KG1 (cell line): ENCODE measurements around the gene HSFX2.
"Not testable (repeated sequence)": the region's sequence is repeated elsewhere in the genome, so short reads cannot be mapped to it uniquely, and the experiment has no call there.

Experiments
- DNase-seq: peaks from one replicate; lab custom pipeline; 2025; lab: John Stamatoyannopoulos, UW

The HSFX2 gene, protein sequence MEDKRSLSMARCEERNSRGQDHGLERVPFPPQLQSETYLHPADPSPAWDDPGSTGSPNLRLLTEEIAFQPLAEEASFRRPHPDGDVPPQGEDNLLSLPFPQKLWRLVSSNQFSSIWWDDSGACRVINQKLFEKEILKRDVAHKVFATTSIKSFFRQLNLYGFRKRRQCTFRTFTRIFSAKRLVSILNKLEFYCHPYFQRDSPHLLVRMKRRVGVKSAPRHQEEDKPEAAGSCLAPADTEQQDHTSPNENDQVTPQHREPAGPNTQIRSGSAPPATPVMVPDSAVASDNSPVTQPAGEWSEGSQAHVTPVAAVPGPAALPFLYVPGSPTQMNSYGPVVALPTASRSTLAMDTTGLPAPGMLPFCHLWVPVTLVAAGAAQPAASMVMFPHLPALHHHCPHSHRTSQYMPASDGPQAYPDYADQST

DNA sequence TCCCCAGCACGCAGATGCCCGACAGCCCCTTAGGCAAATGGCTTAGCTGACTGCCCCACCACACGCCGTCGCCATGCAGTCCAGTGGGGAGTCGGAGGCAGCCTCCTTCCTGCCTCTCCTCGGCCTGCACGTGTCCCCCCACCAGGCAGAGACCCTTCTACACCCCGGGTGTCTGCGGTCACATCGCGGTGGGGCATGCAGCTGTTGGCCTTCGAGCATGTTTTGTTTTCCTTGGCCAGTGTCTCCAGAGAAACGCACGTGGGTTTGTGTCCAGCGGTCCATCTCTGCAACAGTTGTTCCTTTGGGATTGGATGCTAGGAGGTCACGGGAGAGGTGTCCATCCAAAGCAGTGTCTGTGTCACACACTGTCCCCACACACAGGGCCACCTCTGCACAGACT lies at the start of gene HSFX2:
Gene HSFX2, minus strand, starts transcription at position 101 of the 400 bp plus-strand sequence. CDS start 614 bp downstream, outside the sequence.
- not testable (repeated sequence) for DNase-seq

DNA sequence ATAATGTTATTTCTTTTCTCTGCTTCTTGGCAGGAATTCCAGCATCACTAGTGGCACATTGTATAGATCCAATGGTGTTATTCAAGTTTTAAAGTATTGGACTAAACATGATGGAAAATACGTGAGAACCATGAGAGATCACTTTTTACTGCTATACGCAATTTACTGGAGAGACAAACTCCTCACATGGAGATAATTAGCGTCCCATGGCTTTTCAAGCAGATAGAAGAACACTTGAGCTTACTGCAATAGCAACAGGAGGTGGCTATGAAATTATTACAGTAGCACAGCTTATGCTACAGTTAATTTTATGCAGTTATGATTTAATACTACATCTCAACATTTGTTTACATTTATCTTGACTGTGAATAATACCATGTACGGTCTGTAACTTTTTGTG lies 48.4 kb upstream of the HSFX2 start:
- DNase-seq, result no peak

DNA sequence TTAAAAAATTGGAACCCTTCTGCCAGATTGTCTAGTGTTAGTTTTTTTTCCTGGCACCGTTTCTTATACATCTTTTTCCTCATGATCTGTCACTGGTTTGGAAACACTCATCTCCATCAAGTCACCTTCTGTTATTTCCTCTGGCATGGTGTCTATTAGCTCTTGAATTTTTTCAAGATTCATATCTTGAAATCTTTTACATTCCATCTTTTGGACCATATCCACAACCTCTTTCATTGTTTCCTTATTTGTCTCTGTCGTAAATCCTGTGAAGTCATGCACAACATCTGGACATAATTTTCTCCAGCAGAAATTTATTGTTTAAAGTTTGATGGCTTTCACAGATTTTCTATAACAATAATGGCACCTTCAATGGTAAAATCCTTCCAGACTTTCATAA lies 46.7 kb upstream of the HSFX2 start:
- DNase-seq, result no peak

DNA sequence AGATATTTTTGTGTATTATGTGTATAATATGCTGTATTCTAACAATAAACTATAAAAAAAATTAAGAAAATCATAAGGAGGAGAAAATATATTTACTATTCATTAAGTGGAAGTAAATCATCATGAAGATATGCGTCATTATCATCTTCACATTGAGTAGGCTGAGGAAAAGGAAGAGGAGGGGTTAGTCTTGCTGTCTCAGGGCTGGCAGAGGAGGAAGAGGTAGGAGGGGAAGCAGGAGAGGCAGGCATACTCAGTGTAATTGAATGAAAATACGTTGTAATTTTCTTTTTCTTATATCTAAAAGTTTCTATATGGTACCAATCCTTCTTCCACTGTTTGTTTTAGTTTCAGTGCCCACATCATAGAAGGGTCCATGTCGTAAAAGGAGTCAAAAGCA lies 46.3 kb upstream of the HSFX2 start:
- DNase-seq, result no peak

DNA sequence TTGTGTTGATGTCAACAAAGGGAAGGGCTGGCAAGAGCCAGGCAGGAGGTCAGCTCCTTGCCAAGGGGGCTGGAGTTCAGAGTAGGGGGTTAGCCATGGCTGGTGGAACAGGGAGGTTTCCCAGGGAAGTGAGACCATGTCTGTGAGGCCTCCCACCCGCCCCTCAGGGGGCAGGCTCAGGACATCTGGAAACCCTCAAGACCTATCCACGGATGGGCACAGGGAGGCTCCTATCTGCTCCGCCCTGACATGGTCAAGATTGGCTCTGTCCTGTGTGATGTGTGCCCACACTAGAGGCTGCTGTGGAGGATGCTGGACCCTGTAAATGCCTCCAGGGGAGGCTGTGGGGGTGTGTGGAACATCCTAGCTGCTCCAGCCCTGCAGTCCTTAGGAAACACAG lies 44.5 kb upstream of the HSFX2 start:
- DNase-seq, result no peak

DNA sequence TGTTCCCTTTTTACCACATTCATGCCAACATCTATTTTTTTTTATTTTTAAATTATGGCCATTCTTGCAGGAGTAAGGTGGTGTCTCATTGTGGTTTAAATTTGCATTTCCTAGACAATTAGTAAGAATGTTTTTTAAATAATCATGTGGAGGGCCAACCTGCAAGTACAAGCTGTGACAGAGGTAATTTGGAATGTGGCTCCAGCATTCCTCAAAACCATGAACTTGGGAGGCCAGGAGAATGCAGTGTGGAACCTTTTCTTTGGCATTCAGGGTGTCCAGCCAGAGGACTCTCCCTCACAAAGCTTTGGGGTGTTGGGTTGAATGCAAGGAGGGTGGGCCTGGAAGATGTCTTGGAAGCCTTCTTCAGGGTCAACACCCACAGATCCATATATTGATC lies 43.7 kb upstream of the HSFX2 start:
- no peak for DNase-seq

DNA sequence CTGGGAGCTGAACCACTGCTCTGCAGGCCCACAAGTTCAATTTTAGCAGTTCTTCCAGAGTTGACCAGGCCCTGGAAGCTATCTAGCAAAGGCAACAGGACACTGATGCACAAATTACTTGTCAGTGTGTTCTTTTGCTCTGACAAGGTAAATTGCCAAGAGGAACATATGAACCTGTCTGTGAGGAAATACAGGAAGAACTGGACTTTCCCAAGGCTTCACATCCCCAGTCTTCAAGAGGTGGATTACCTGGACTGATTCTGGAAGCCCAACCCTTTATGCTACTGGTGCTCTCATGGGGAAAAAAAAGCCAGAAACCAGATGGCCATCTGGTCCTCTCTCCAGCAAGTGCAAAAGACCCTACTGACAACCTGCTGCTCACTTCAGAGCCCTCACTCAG lies 38.4 kb upstream of the HSFX2 start:
- no peak for DNase-seq

DNA sequence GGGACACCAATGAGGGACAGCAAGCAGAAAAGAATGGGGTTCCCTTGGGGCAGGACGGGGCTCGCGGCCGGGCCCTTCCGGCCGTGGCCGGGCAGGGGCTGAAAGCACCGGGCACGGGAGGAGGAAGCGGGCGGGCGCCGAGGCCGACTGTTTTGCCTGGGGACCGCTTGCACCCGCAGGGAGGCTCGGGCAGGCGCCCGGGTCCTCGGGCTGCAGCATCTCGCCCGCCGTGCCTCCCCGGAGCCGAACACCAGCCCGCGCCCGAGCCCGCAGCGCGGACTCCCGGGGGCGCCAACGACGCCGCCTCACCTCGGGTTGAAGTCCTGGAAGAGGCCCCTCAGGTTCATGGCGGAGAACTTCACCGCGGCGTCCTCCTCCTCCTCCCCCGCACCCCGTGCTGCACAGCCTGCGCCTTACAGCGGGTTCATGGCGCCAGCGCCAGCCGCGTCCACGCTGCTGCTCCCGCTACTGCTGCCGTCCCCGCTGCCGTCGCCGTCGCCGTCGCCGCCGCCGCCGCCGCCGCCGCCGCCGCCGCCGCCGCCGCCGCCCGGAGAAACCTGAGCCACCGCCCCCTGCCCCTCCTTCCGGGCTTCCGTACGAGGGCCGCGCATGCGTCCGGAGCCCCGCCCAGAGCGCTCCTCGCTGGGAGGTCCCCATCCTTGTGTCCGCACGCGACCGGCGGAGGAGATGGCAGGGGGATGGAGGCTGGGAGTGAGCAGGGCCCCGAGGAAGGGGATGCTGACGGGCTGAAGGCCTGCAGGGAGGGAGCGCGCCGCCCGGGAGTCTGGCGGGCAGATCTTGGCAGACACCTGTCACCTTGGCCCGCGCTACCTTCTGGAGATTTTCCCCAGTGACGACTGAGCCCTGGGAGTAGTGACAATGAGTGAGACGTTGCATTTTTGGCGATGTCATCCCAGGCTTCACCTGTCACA lies 36.4 kb upstream of the HSFX2 start, which contains the start of gene TMEM185A:
Gene TMEM185A, minus strand, starts transcription at position 559 of the 932 bp plus-strand sequence. Its CDS starts 212 bp downstream, at position 347.
- peak; percentile 7 for DNase-seq

DNA sequence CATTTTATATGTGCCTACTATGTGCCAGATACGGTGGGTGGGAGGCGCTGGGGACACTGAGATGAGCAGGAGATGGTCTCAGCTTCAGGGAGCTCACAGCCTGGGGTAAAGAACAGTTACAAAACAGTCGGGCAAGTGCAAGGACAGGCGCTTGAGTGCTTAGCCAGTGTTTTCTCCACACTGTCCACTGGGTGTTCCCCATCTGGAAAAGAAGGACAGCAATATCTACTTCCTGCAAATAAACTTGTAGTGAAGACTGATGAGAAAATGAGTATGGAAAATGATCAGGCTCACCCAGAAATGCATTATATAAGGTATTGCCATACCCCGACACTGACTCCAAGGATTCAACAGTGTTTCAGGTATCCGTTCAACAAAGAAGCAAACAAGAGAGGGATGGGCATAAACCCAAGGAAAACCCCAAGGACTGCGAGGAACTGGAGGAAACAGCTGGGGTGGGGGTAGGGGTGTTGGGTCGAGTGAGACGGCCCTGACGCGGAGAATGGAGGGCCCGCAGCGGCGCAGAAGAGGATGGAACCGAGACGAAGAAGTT lies 35.6 kb upstream of the HSFX2 start:
- no peak for DNase-seq

DNA sequence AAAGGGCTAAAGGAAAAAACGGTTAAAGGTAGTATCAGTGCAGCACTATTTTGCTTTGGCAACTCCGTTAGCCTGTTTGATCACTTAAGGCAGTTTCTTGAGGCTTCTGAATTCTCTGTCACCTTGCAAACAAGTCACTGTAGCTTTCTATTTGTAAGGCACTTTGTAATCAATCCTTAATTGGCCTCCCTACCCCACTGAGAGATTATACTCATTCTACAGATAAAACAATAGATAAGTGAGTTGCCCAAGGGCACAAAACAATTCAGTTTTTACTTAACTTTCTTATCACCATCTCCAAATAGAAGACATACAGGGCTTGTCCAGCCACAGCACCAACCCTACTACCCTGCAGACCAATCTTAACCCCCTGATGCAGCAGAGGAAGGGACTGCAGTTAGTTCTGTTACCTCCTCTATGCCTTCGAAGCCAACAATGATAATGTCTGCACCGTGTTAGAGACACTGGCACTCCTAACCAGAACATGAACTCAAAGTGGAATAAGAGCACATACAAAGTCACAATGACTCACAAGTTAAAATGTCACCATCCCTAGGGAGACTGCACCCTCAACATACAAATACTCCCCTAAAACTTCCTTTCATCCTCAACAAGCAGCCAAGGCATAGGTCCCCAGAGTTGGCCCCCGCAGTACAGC lies 34.7 kb upstream of the HSFX2 start:
- DNase-seq, result no peak

DNA sequence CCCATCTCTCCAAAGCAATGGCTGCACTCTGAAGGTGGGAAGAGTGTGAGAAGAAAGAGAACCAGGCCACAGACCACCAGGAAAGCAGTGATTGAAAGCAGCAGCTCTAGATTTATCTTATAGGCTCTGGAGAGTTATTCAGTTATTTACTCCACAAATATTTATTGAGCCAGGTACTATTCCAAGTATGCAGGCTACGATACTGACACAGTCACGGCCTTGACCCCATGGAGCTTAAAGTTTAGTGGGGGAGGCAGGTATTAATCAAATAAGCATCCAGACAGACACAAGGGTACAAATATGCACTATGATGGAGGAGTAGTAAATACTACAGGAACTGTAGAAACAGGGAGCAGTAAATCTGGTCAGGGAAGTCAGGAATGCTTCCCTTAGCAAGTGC lies 33.7 kb upstream of the HSFX2 start:
- no peak for DNase-seq

DNA sequence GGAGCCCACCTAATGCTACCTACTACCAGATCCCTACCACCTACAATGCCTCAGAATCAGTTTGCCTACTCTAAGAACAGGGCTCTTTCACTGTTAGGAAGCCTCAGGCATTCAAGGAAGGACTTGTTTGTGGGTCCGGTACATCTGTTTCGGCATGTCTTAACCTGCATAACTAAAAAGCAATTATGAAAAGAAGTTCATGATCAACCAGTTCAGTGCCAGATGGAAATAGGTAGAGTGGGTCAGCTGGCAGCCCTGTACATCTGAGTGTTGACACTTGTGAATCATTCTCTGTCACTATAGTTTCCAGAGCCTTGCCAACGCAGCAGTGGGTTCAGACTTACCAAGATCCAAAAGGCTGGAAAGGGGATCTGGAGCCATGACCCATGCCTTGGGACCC lies 33.2 kb upstream of the HSFX2 start:
- DNase-seq, result no peak

DNA sequence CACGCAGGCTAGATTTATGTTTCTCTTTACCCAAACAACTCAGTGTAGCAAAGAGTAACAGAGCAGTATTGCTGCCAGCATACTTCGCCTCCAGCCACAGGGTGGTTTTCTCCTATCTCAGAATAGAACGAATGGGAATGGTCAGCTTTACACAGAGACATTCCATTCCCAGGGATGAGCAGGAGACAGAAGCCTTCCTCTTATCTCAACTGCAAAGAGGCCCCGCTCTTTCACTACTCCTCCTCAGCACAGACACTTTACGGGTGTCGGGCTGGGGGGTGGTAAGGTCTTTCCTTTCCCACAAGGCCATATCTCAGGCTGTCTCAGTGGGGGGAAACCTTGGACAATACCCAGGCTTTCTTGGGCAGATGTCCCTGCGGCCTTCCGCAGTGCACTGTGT lies 31.7 kb upstream of the HSFX2 start:
- not testable (repeated sequence) for DNase-seq

DNA sequence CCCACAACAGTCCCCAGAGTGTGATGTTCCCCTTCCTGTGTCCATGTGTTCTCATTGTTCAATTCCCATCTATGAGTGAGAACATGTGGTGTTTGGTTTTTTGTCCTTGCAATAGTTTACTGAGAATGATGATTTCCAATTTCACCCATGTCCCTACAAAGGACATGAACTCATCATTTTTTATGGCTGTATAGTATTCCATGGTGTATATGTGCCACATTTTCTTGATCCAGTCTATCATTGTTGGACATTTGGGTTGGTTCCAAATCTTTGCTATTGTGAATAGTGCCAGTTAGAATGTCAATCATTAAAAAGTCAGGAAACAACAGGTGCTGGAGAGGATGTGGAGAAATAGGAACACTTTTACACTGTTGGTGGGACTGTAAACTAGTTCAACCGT lies 24.5 kb upstream of the HSFX2 start:
- not testable (repeated sequence) for DNase-seq

DNA sequence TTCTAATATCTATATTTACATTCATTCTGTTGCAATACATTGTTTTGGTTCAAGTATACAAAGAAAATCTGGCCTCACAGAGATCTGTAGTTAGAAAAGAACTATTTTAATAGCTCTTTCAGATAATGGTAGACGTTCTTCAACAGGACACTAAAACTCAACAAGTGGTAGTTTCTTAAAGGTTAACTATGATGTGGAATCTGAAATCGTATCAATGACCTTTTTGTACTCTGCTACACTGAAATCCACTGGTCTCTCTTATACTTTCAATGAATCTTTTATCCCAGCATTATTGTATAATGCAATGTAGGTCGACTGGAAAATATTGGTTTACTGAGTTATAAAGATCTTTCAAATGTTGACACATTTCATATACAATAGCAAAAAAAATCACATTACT lies 23.8 kb upstream of the HSFX2 start:
- DNase-seq, result no peak

DNA sequence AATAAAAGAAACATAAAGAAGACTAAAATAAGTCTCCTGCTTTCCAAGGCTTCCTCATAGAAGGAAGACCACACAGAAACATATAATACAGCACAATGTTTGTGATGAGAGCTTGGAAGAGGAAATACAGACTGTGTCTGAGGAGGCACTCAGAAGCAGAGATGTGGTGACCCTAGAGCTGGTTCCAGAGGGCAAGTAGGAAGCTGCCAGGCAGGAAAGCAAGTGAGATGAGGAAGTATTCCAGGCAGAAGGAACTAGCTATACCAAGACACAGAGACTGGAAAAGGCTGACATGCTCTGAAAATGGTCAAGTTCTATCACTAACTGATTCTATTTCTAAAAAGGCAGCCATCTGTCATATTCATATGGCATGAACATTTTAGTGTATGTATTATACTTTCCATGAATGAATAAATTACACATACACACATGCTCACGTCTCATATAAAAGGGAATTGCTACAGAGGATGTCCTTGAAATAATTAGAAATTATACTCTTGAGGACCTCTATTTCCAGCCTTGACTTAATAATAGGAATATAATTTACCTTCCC lies 16.6 kb upstream of the HSFX2 start:
- no peak for DNase-seq

DNA sequence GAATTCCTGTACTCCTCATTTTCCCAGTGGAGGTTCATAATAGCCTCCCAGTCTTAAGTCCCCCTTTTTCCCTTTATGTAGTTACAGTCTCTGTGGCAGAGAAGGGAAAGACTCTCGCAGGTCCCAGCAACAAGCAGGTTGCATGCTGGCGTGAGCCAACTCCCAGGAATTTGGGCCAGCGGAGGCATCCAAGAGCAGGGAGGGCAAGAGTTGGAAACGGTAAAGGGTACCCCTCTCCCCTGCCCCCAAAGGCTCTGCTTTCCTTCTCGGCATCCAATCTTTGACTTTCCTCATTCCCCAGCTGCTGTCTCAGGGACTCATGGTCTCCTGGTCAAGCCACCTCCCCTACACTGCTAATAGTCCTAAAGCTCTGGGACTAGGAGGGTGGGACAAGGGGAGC lies 15.4 kb upstream of the HSFX2 start:
- DNase-seq, result no peak

DNA sequence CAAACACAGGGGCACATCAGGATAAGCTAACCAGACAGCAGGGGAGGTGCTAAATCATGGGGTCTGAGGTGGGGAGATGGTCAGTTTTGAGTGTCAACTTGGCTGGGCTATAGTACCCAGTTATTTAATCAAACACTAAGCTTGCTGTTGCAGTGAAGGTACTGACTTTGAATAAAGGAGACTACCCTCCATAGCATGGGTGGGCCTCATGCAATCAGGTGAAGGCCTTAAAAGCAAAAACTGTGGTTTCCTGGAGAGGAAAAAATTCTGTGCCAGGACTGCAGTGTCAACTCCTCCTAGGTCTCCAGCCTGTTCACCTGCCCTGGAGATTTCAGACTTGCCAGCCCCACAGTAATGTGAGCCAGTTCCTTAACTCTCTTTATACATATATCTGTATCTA lies 12.6 kb upstream of the HSFX2 start:
- no peak for DNase-seq

DNA sequence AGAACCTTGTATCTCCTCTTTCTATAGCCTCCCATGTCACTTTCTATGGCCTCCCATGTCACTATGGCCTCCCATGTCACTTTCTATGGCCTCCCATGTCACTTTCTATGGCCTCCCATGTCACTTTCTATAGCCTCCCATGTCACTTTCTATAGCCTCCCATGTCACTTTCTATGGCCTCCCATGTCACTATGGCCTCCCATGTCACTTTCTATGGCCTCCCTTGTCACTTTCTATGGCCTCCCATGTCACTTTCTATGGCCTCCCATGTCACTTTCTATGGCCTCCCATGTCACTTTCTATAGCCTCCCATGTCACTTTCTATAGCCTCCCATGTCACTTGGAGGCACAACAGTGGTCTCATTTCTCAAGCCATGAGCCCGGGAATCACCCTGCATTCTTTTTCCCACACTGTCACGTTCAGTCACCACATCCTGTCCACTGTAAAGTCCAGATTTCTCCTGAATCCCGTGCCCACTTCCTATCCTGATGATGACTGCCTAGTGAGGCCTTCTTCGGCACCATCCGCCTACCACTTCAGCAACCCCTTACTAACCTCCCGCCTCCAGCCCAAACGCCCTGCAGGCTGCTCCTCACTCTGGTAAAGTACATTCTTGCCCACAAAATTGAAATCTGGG lies 10.3 kb upstream of the HSFX2 start:
- not testable (repeated sequence) for DNase-seq

DNA sequence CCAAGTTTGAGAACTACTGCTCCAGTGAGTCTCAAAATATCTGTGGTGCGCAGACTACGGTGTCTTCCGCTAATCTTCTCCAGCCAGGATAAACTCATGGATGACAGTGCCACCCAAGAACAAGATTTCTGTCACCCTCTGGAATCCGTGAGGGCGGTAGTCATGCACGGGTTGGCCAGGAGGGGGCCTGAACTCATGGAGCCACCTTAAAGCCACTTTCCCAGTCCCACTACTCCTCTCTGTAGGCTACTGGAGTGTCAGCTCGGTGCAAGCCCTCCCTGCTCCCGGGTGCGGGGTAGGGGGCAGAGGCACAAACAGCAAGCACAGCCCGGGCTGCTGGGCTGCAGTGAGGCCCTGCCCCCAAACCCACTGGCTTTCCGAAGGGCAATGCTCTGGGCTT lies 3.5 kb upstream of the HSFX2 start:
- not testable (repeated sequence) for DNase-seq

DNA sequence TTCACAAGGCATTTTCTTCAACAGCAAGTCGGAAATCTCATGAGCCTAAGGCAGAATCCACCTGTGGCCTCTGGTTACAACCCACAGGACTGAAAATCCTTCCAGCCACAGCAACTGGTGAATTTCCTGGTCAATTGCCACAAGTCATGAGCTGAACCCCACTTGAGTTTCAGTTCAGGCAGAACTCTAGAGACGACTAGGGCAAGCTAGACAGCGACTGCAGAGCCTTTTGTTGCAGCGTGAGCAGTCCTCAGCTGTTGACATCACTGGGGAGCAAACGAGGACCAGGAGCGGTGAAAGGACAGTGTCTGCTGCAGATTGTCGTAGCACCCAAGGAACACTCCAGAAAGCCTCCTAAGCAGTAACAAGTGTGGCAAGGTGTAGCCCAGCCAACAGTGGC lies 829 bp upstream of the HSFX2 start:
- not testable (repeated sequence) for DNase-seq
